Mesothelial cell of epicardium (in vitro differentiated cells): Measurements from ENCODE around the gene RNF169. TPM values are rescaled to one million over a fixed set of nuclear protein-coding genes. Genes with fewer than 3 reads are reported as not detected.

Experiments used
- DNase-seq, 2 experiments: peaks; one replicate each; pipeline ENCODE4 v3.0.0; 2021; ENCODE audit warnings: low spot score in 2 of 2; ENCODE audit not compliant: unreplicated experiment in 2 of 2
- H3K27ac Mint-ChIP-seq: 2 replicates; pipeline ENCODE4 v1.8.0; 2021; ENCODE audit warnings: mixed read lengths
- H3K27me3 Mint-ChIP-seq: 2 replicates; pipeline ENCODE4 v1.8.0; 2021; ENCODE audit warnings: low read depth, mixed read lengths
- H3K36me3 Mint-ChIP-seq: 2 replicates; pipeline ENCODE4 v1.8.0; 2021; ENCODE audit warnings: mixed read lengths
- H3K4me1 Mint-ChIP-seq: 2 replicates; pipeline ENCODE4 v1.8.0; 2021; ENCODE audit warnings: mixed read lengths
- H3K4me3 Mint-ChIP-seq: 2 replicates; pipeline ENCODE4 v1.8.0; 2021; ENCODE audit warnings: mild to moderate bottlenecking, moderate library complexity, mixed read lengths
- H3K9me3 Mint-ChIP-seq: 2 replicates; pipeline ENCODE4 v1.8.0; 2021; ENCODE audit warnings: mixed read lengths
- total RNA-seq: library from RNA; stranded (reverse); gene quantifications from 3 replicates; pipeline ENCODE4 v1.2.1, GENCODE V29; 2021
- TF ChIP-seq, protein P1 (sequence below): fragments of 200-600 bp; sonication (generic); IDR thresholded peaks from one replicate; pipeline ENCODE4 v1.5.0; 2021; ENCODE audit warnings: antibody characterized with exemption; ENCODE audit not compliant: unreplicated experiment

RNF169 gene
- total RNA-seq, 1 donor from 2014 or later: 24.2 TPM

GRCh38 chr11:74723511-74723910 lies 25.1 kb upstream of the RNF169 start:
- Mint-ChIP-seq H3K27me3 (peaks cover 56% of the 10 kb centered on the region), H3K9me3 (no peaks in the 10 kb centered on the region), H3K4me1 (peaks cover 10% of the 10 kb centered on the region), H3K27ac (no peak overlapping the region), H3K36me3 (no peaks in the 10 kb centered on the region), H3K4me3 (no peak overlapping the region)
- TF ChIP-seq, protein P1, sequence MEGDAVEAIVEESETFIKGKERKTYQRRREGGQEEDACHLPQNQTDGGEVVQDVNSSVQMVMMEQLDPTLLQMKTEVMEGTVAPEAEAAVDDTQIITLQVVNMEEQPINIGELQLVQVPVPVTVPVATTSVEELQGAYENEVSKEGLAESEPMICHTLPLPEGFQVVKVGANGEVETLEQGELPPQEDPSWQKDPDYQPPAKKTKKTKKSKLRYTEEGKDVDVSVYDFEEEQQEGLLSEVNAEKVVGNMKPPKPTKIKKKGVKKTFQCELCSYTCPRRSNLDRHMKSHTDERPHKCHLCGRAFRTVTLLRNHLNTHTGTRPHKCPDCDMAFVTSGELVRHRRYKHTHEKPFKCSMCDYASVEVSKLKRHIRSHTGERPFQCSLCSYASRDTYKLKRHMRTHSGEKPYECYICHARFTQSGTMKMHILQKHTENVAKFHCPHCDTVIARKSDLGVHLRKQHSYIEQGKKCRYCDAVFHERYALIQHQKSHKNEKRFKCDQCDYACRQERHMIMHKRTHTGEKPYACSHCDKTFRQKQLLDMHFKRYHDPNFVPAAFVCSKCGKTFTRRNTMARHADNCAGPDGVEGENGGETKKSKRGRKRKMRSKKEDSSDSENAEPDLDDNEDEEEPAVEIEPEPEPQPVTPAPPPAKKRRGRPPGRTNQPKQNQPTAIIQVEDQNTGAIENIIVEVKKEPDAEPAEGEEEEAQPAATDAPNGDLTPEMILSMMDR: no peak
- no peak for DNase-seq

DNA sequence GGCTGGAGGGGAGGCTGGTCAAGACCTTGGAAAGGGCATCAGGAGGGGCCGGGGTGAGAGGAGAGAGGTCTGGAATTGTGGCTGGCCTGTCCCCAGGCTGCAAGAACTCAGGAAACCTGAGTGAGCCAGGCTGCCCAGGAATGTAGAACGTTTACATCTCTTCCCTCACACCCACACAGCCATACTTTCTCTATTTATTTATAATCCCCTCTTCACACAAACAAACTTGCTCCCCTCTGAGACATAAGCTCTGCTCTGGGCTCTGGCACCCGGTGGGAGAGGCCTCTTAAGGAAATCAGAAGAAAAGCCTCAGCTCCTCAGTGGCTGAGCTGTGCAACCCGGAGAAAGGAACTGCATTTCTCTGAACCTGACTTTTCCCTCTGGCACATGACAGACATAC lies 22.9 kb upstream of the RNF169 start:
- Mint-ChIP-seq H3K27ac (no peak overlapping the region), H3K4me1 (peaks cover 5% of the 10 kb centered on the region), H3K9me3 (no peaks in the 10 kb centered on the region), H3K4me3 (no peak overlapping the region), H3K36me3 (no peaks in the 10 kb centered on the region), H3K27me3 (peaks cover 77% of the 10 kb centered on the region)
- DNase-seq: no peak
- TF ChIP-seq, protein P1: no peak

GRCh38 chr11:74726547-74727182 lies 22.0 kb upstream of the RNF169 start:
- Mint-ChIP-seq H3K27ac (no peak overlapping the region), H3K9me3 (no peaks in the 10 kb centered on the region), H3K4me1 (no peaks in the 10 kb centered on the region), H3K36me3 (no peaks in the 10 kb centered on the region), H3K27me3 (peaks cover 85% of the 10 kb centered on the region), H3K4me3 (no peak overlapping the region)
- peak in 1 of 2 experiments; percentile 75 for DNase-seq
- TF ChIP-seq, protein P1: peak; percentile 81

GRCh38 chr11:74729397-74729796 lies 19.3 kb upstream of the RNF169 start:
- no peaks in the 10 kb centered on the region for H3K9me3 Mint-ChIP-seq

DNA sequence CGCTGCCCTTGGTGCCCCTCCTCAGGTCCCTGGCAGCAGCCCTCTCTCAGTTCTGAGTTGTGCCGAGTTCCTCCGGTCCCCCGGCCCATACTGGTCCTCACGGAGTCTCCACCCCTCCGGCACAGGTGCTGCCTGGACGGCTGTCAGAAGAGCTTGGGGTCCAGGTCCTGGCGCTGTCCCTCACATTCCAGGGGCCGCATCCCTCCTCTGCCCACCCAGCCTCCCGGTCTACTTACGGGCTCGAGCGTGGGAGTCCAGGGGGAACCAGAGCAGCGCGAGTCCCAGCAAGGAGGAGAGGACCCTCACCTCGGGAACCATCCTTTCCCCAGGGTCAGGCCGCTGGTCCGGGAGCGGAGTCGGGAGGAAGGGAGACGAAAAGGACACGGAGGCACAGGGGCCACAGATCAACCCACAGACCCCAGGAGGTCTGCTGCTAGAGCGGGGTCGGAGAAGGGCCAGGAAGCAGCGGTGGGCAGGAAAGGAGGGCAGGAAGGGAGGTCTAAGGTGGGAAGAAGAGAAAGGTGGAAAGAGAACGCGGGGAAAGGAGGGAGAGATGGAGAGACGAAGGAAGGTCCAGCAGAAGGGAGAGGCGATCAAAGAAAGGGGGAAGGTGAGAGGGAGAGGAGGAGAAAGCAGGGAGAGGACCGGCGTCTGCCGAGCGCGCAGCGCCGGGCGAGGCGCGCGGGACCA lies 17.9 kb upstream of the RNF169 start:
- no peak overlapping the region for H3K27ac Mint-ChIP-seq
- H3K36me3 Mint-ChIP-seq: no peaks in the 10 kb centered on the region
- peaks cover 89% of the 10 kb centered on the region for H3K27me3 Mint-ChIP-seq
- peaks cover 4% of the 10 kb centered on the region for H3K4me1 Mint-ChIP-seq
- no peak for DNase-seq
- H3K9me3 Mint-ChIP-seq: no peaks in the 10 kb centered on the region
- H3K4me3 Mint-ChIP-seq: peak overlapping the region; percentile 55
- TF ChIP-seq, protein P1: no peak

More at GRCh38 chr11:74729397-74729796, 19.3 kb upstream of the RNF169 start:
- no peak overlapping the region for H3K27ac Mint-ChIP-seq
- no peaks in the 10 kb centered on the region for H3K36me3 Mint-ChIP-seq
- peaks cover 4% of the 10 kb centered on the region for H3K4me1 Mint-ChIP-seq
- no peak for DNase-seq
- TF ChIP-seq, protein P1: no peak
- no peak overlapping the region for H3K4me3 Mint-ChIP-seq
- H3K27me3 Mint-ChIP-seq: peaks cover 88% of the 10 kb centered on the region
